Keratinocyte (primary cell): ENCODE data around the gene EME1.

Source experiments
- CTCF ChIP-seq, 3 experiments: IDR thresholded peaks in 1 of 3; conservative IDR thresholded peaks in 1 of 3; optimal IDR thresholded peaks in 1 of 3; 2 replicates in 2 of 3; 3 replicates in 1 of 3; pipeline versions ENCODE3 to v1.5.1; 2011; ENCODE audit warnings: low read length in 3 of 3, mild to moderate bottlenecking in 3 of 3, moderate library complexity in 2 of 3, control low read depth in 1 of 3, inconsistent platforms in 1 of 3; ENCODE audit not compliant: insufficient read depth in 2 of 3; ENCODE audit errors: extremely low read depth in 1 of 3
- EZH2 ChIP-seq: IDR thresholded peaks from one replicate; pipeline ENCODE4 v1.6.1; 2012; ENCODE audit warnings: inconsistent platforms, mild to moderate bottlenecking, low read length, moderate library complexity

- TF ChIP-seq CTCF (optimal IDR thresholded peaks at IDR 0.05 in 1 of 3, IDR thresholded peaks at IDR 0.05 in 1 of 3, conservative IDR thresholded peaks at IDR 0.05 in 1 of 3; ENCODE audit: extremely low read depth in 1 of 3, insufficient read depth in 2 of 3, low read length in 3 of 3): no peak
- TF ChIP-seq EZH2: no peak
These were observed 9.0 kb upstream of the EME1 start for GRCh38 chr17:50364061-50364458.
